Measurements from ENCODE around the gene ZBTB26. TPM values are rescaled to one million over a fixed set of nuclear protein-coding genes. Genes with fewer than 3 reads are reported as not detected.
"Not testable (repeated sequence)": the region's sequence is repeated elsewhere in the genome, so short reads cannot be mapped to it uniquely, and the experiment has no call there.

The ZBTB26 gene
- total RNA-seq, 1 donor from 2014 or later = 1.7 TPM

GRCh38 chr9:122929796-122930354, 1.4 kb downstream of the ZBTB26 start:
- DNase-seq (ENCODE audit: low spot score) (no peak), ATAC-seq (no peak)

- DNase-seq (ENCODE audit: low spot score) = no peak
- ATAC-seq = no peak
Measured at GRCh38 chr9:122923947-122924346, 7.4 kb downstream of the ZBTB26 start.

GRCh38 chr9:122922713-122923112, 8.6 kb downstream of the ZBTB26 start:
- no peak for ATAC-seq
- no peak for DNase-seq (ENCODE audit: low spot score)

- DNase-seq (ENCODE audit: low spot score) (no peak), ATAC-seq (no peak)
Measured at GRCh38 chr9:122918310-122918709, 13.0 kb downstream of the ZBTB26 start.

GRCh38 chr9:122912964-122913673, 18.2 kb downstream of the ZBTB26 start, which contains the start of gene ZBTB6:
ZBTB6 (minus strand) TSS chr9:122913323; CDS start chr9:122912072, 1,251 bp downstream.
- ATAC-seq (peak; percentile 100), DNase-seq (ENCODE audit: low spot score) (peak; percentile 80)

GRCh38 chr9:122912671-122912963, 18.7 kb downstream of the ZBTB26 start:
- DNase-seq (ENCODE audit: low spot score) = no peak
- no peak for ATAC-seq

- DNase-seq (ENCODE audit: low spot score) = not testable (repeated sequence)
Measured at GRCh38 chr9:122906122-122906521, 25.2 kb downstream of the ZBTB26 start.

GRCh38 chr9:122904823-122905710, 26.2 kb downstream of the ZBTB26 start, which contains the start of gene RC3H2:
RC3H2 (minus strand) TSS chr9:122905359; CDS start chr9:122897509, 7,850 bp downstream.
- peak; percentile 93 for ATAC-seq

More at GRCh38 chr9:122906122-122906521, 25.2 kb downstream of the ZBTB26 start:
- ATAC-seq = not testable (repeated sequence)

GRCh38 chr9:122904466-122904822, 26.9 kb downstream of the ZBTB26 start:
- ATAC-seq (peak; percentile 62), DNase-seq (ENCODE audit: low spot score) (peak; percentile 52)

More at GRCh38 chr9:122904823-122905710, 26.2 kb downstream of the ZBTB26 start, which contains the start of gene RC3H2:
- DNase-seq (ENCODE audit: low spot score) = peak; percentile 98

- no peak for ATAC-seq
Measured at GRCh38 chr9:122900791-122901190, 30.5 kb downstream of the ZBTB26 start.

GRCh38 chr9:122897969-122898368, 33.3 kb downstream of the ZBTB26 start:
- DNase-seq (ENCODE audit: low spot score) (no peak), ATAC-seq (no peak)

More at GRCh38 chr9:122900791-122901190, 30.5 kb downstream of the ZBTB26 start:
- no peak for DNase-seq (ENCODE audit: low spot score)

- ATAC-seq = no peak
- no peak for DNase-seq (ENCODE audit: low spot score)
Measured at GRCh38 chr9:122888480-122888879, 42.8 kb downstream of the ZBTB26 start.

GRCh38 chr9:122883125-122883524, 48.2 kb downstream of the ZBTB26 start:
- DNase-seq (ENCODE audit: low spot score) (no peak), ATAC-seq (no peak)

- ATAC-seq (no peak), DNase-seq (ENCODE audit: low spot score) (no peak)
Measured at GRCh38 chr9:122879443-122879842, 51.9 kb downstream of the ZBTB26 start.

GRCh38 chr9:122875523-122875922, 55.8 kb downstream of the ZBTB26 start:
- DNase-seq (ENCODE audit: low spot score) (no peak), ATAC-seq (no peak)

- not testable (repeated sequence) for ATAC-seq; DNase-seq (ENCODE audit: low spot score)
Measured at GRCh38 chr9:122867276-122867675, 64.0 kb downstream of the ZBTB26 start.

- no peak for DNase-seq (ENCODE audit: low spot score)
- ATAC-seq = no peak
Measured at GRCh38 chr9:122866079-122866478, 65.2 kb downstream of the ZBTB26 start.
